Cerebellar cortex (tissue), 1 donor: ENCODE measurements around the gene C4A.
"Not testable (repeated sequence)": the region's sequence is repeated elsewhere in the genome, so short reads cannot be mapped to it uniquely, and the experiment has no call there.

ENCODE experiments used
- DNase-seq: peaks from one replicate; pipeline ENCODE4 v3.0.0-alpha.2; 2015; ENCODE audit warnings: low spot score

The C4A gene

GRCh38 chr6:31961616-31962015 lies 20.2 kb upstream of the C4A start:
- no peak for DNase-seq

- DNase-seq: no peak
Observed at GRCh38 chr6:31963921-31964320, 17.9 kb upstream of the C4A start.

- no peak for DNase-seq
Observed at GRCh38 chr6:31965700-31966099, 16.2 kb upstream of the C4A start.

DNA sequence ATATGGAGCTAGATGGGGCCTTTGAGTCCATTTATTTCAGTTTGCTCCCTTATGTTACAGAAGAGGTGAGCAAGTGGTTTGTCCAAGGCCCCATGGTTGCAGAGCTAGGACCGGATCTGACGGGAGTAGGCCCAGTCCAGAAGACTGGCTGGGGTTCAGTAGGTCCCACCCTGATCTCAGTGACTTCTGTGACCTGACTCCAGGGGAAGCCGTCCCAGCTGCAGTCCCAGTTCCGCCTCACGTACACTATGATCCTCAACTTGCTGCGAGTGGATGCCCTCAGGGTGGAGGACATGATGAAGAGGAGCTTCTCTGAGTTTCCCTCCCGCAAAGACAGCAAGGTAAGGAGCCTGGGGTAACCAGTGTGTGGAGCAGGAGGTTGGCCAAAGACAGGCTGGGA lies 15.4 kb upstream of the C4A start:
- DNase-seq: no peak

GRCh38 chr6:31966997-31967925 lies 14.6 kb upstream of the C4A start:
- DNase-seq: no peak

DNA sequence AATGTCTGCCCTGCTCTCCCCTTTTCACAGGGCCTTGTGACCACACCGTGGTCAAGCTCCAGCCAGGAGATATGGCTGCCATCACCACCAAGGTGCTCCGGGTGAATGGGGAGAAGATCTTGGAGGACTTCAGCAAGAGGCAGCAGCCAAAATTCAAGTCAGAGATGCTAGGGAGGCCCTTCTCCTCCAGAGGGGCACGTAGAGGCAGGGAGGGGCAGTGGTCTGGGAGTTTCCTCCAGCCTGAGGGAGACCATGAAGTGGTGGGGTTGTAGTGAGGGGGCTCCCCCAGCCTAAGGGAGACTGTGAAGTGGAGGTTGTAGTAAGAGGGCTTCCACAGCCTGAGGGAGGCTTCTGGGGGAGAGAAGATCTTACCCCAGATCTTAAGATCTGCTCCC lies 13.9 kb upstream of the C4A start:
- DNase-seq: no peak

GRCh38 chr6:31968326-31968725 lies 13.5 kb upstream of the C4A start:
- DNase-seq: no peak

GRCh38 chr6:31968791-31969711 lies 12.8 kb upstream of the C4A start:
- DNase-seq: no peak

GRCh38 chr6:31969712-31970603 lies 11.9 kb upstream of the C4A start:
- DNase-seq: no peak

GRCh38 chr6:31970604-31971271 lies 11.1 kb upstream of the C4A start:
- DNase-seq: peak; percentile 15

DNA sequence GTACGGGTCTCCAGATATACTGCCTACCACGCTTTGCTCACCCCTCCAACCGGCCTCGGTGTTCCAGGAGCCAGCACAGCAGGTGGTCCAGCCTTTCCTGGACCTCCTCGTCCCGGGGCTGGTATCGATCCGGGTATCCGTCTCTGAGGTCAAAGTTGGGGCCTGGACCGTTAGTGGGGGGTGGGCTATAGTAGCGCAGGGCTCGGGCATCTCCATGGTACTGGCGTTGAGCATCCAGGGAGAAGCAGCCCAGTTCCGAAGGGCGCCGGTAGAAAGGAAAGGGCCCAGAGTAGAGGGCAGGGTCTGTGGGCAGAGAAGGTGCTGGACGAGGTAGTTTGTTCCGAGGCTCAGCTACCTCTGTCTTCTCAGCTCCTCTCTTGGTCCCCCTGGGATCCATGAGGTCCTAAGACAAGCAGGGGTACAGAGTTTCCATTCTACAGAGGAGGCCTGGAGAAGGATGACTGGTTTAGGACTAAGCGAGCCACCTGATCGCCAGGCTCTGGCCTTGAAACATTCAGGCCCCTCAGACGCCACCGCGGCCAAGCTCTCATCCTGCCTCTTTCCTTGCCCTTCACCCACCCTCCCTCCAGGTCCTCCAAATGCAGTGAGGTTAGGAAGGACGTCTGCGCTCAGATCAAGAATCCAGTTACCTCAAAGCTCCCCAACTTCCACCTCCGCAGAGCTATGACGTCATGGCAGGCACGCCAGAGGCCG lies 10.4 kb upstream of the C4A start:
- DNase-seq: no peak

DNA sequence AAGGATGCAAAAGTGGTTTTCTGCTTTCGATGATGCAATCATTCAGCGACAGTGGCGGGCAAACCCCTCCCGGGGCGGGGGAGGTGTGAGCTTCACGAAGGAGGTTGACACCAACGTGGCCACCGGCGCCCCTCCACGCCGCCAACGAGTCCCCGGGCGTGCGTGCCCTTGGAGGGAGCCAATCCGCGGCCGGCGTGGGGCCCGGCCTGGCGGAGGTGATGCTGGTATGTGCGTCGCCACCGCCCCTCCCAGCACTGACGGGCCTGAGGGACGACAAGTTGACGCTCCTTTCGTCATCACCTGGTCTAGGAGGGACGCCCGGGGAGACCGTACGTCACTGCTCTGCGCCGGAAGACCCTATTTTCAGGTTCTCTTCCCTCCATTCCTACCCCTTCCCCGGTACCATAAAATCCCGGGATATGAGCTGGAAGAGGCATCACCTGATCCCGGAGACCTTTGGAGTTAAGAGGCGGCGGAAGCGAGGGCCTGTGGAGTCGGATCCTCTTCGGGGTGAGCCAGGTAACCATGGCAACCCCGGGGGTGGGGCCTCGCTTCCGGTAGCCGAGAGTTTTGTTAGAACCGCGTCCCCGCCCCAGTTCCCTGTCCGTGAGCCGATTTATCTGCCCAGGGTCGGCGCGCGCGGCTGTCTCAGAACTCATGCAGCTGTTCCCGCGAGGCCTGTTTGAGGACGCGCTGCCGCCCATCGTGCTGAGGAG lies 9.7 kb upstream of the C4A start, which contains the start of gene DXO:
TSS of gene DXO (minus strand) at position 146 of the 716 bp plus-strand sequence. CDS start 463 bp downstream, outside the sequence.
- DNase-seq: peak; percentile 99

GRCh38 chr6:31972709-31973350 lies 9.0 kb upstream of the C4A start:
- no peak for DNase-seq

GRCh38 chr6:31976065-31976464 lies 5.8 kb upstream of the C4A start:
- not testable (repeated sequence) for DNase-seq

GRCh38 chr6:31977816-31978431 lies 3.9 kb upstream of the C4A start:
- DNase-seq: no peak

DNA sequence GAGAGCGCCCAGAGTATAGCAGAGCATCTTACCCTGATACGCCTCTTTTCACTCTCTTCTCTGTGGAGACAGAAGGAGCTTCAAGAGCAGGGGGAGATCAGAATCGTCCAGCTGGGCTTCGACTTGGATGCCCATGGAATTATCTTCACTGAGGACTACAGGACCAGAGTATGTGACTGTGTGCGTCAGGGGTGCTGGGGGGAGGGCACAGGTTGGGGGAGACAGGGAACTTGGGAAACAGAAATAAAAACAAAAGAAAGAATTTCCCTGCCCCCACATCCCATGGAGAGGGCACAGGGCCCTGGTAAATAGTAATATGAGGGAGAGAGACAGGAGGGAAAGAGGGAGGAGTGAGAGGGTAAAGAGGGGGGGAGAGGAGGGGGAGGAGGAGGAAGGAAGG lies 3.0 kb upstream of the C4A start:
- no peak for DNase-seq

DNA sequence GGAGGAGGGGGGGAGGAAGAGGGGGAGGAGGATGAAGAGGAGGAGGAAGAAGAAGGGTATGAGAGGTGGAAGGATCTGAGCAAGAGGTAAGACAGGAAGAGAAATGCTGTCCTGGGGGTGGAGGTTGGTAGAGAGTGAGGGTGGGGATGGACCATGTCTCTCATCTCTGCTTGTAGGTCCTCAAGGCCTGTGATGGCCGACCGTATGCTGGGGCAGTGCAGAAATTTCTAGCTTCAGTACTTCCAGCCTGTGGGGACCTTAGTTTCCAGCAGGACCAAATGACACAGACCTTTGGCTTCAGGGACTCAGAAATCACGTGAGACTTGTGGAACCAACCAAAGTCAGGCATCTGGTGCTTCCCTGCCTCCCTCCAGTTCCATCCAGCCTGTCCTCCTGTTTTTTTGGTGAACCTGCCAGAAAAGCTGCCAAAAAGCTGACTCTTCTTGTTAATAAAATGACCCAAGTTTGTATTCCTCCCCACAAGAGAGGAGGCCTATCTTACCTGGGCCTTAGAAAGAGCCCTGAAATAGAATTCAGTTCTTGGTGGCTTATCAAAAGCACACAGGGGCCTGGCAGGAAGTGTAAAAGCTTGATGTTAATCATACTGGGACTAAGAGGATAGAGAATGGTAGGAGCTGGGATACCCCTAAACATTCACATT lies 2.5 kb upstream of the C4A start:
- DNase-seq: no peak

- DNase-seq: not testable (repeated sequence)
Observed at GRCh38 chr6:31980195-31980876, 1.5 kb upstream of the C4A start.
